Fibroblast of lung (primary cell): ENCODE data around the gene LRRK2. TPM values are rescaled to one million over a fixed set of nuclear protein-coding genes. Genes with fewer than 3 reads are reported as not detected.

Experiments
- DNase-seq, 2 donors: peaks; one replicate each; pipeline versions ENCODE4 v3.0.0 to v3.0.0-alpha.2; 2010; ENCODE audit warnings: low read depth in 2 of 2
- H2AFZ ChIP-seq: 2 replicates; pipeline ENCODE4 v1.5.1; 2012; ENCODE audit warnings: low read length, control low read depth, inconsistent platforms
- H3K27ac ChIP-seq: 2 replicates; pipeline ENCODE4 v1.5.1; 2011; ENCODE audit warnings: low read length, control low read depth; ENCODE audit not compliant: insufficient read depth
- H3K27me3 ChIP-seq: 2 replicates; pipeline ENCODE4 v1.5.1; 2011; ENCODE audit warnings: mild to moderate bottlenecking, low read length; ENCODE audit not compliant: control insufficient read depth, insufficient read depth
- H3K36me3 ChIP-seq: 2 replicates; pipeline ENCODE4 v1.5.1; 2011; ENCODE audit warnings: low read length; ENCODE audit not compliant: control insufficient read depth, insufficient read depth
- H3K4me1 ChIP-seq: 2 replicates; pipeline ENCODE4 v1.5.1; 2011; ENCODE audit warnings: low read length; ENCODE audit not compliant: control insufficient read depth, insufficient read depth; ENCODE audit errors: extremely low read depth
- H3K4me2 ChIP-seq: 2 replicates; pipeline ENCODE4 v1.5.1; 2011; ENCODE audit warnings: low read length, control low read depth; ENCODE audit not compliant: insufficient read depth; ENCODE audit errors: extremely low read depth
- H3K4me3 ChIP-seq, 4 experiments: fragments of 200-600 bp in 1 of 4; sonication (generic) in 1 of 4; replicated peaks in 1 of 4; 2 replicates each; pipeline ENCODE4 v1.5.1; 2011 to 2016; ENCODE audit warnings: low read length in 4 of 4, low read depth in 3 of 4, mild to moderate bottlenecking in 3 of 4, control low read depth in 2 of 4, inconsistent platforms in 1 of 4, mixed read lengths in 1 of 4; ENCODE audit not compliant: insufficient read depth in 1 of 4; ENCODE audit errors: control extremely low read depth in 1 of 4
- H3K79me2 ChIP-seq: 2 replicates; pipeline ENCODE4 v1.5.1; 2012; ENCODE audit warnings: mild to moderate bottlenecking, low read length, inconsistent platforms; ENCODE audit not compliant: control insufficient read depth, insufficient read depth
- H3K9ac ChIP-seq: 2 replicates; pipeline ENCODE4 v1.5.1; 2011; ENCODE audit warnings: mild to moderate bottlenecking, low read length, control low read depth; ENCODE audit not compliant: insufficient read depth
- H3K9me3 ChIP-seq: 2 replicates; pipeline ENCODE4 v1.5.1; 2012; ENCODE audit warnings: low read depth, low read length; ENCODE audit not compliant: control insufficient read depth, insufficient read depth
- H4K20me1 ChIP-seq: 2 replicates; pipeline ENCODE4 v1.5.1; 2011; ENCODE audit warnings: low read length; ENCODE audit not compliant: control insufficient read depth, insufficient read depth; ENCODE audit errors: extremely low read depth
- CTCF ChIP-seq, 2 donors: IDR thresholded peaks in 1 of 2; conservative IDR thresholded peaks in 1 of 2; 1 replicate in 1 of 2; 2 replicates in 1 of 2; pipeline ENCODE4 v1.5.1; 2011 to 2012; ENCODE audit warnings: low read length in 2 of 2, control low read depth in 1 of 2, inconsistent platforms in 1 of 2, low read depth in 1 of 2, mild to moderate bottlenecking in 1 of 2
- EZH2 ChIP-seq: IDR thresholded peaks from 2 replicates; pipeline ENCODE4 v1.5.1; 2012; ENCODE audit warnings: low read length, control low read depth, mild to moderate bottlenecking; ENCODE audit errors: missing control alignments
- polyA plus RNA-seq, 2 donors: library from polyadenylated mRNA; depleted of rRNA in 1 of 2; stranded (reverse) in 1 of 2; unstranded in 1 of 2; fragments of >200 nt; gene quantifications; 2 replicates each; pipeline ENCODE4 v1.2.1, GENCODE V29; 2011 to 2012; ENCODE audit warnings: missing spikeins in 1 of 2
- total RNA-seq: library from RNA; depleted of rRNA; stranded (reverse); fragments of >200 nt; gene quantifications from 2 replicates; pipeline ENCODE4 v1.2.1, GENCODE V29; 2014

LRRK2 gene
- total and polyA plus RNA-seq, 2 donors (not counting 1 experiment from before 2014, with no cell fraction given) = 2.2 to 14.0 TPM

- TF ChIP-seq CTCF (conservative IDR thresholded peaks at IDR 0.05 in 1 of 2, IDR thresholded peaks at IDR 0.05 in 1 of 2; ENCODE audit: low read depth in 1 of 2, low read length in 2 of 2) (peak; percentile 47 to 67), EZH2 (no peak)
- Histone ChIP-seq H2AFZ (peak overlapping the region; percentile 55), H3K9me3 (no peaks in the 10 kb centered on the region), H3K79me2 (no peaks in the 10 kb centered on the region), H3K4me3 (no peak overlapping the region), H4K20me1 (no peaks in the 10 kb centered on the region), H3K4me1 (no peaks in the 10 kb centered on the region), H3K27me3 (no peaks in the 10 kb centered on the region), H3K4me2 (no peak overlapping the region), H3K36me3 (no peaks in the 10 kb centered on the region), H3K9ac (no peak overlapping the region), H3K27ac (no peak overlapping the region)
- DNase-seq = peak; percentile 2 to 8
These were observed 100.7 kb downstream of the LRRK2 start for GRCh38 chr12:40325349-40325960.

- Histone ChIP-seq H3K79me2 (no peaks in the 10 kb centered on the region), H3K36me3 (no peaks in the 10 kb centered on the region), H4K20me1 (no peaks in the 10 kb centered on the region), H3K27ac (no peak overlapping the region), H3K4me1 (no peaks in the 10 kb centered on the region), H2AFZ (no peak overlapping the region), H3K4me3 (no peak overlapping the region), H3K4me2 (no peak overlapping the region), H3K9me3 (no peaks in the 10 kb centered on the region), H3K9ac (no peak overlapping the region), H3K27me3 (no peaks in the 10 kb centered on the region)
- TF ChIP-seq EZH2 (no peak), CTCF (conservative IDR thresholded peaks at IDR 0.05 in 1 of 2, IDR thresholded peaks at IDR 0.05 in 1 of 2; ENCODE audit: low read depth in 1 of 2, low read length in 2 of 2) (no peak)
- DNase-seq = no peak
These were observed 102.7 kb downstream of the LRRK2 start for GRCh38 chr12:40327535-40327934.

- H3K9me3 ChIP-seq = no peaks in the 10 kb centered on the region
- TF ChIP-seq CTCF (conservative IDR thresholded peaks at IDR 0.05 in 1 of 2, IDR thresholded peaks at IDR 0.05 in 1 of 2; ENCODE audit: low read depth in 1 of 2, low read length in 2 of 2) (no peak), EZH2 (no peak)
- DNase-seq = no peak
These were observed 105.4 kb downstream of the LRRK2 start for GRCh38 chr12:40330180-40330579.

More at GRCh38 chr12:40330180-40330579, 105.4 kb downstream of the LRRK2 start:
- Histone ChIP-seq H3K79me2 (no peaks in the 10 kb centered on the region), H3K4me1 (no peaks in the 10 kb centered on the region), H3K9ac (no peak overlapping the region), H3K36me3 (no peaks in the 10 kb centered on the region), H3K4me3 (no peak overlapping the region), H3K27ac (no peak overlapping the region), H3K4me2 (no peak overlapping the region), H4K20me1 (no peaks in the 10 kb centered on the region), H2AFZ (no peak overlapping the region), H3K27me3 (no peaks in the 10 kb centered on the region)
